ENCODE data around the gene C11orf24.
"Not testable (repeated sequence)": the region's sequence is repeated elsewhere in the genome, so short reads cannot be mapped to it uniquely, and the experiment has no call there.

The C11orf24 gene

GRCh38 chr11:68299517-68299879, 27.7 kb upstream of the C11orf24 start:
- DNase-seq (ENCODE audit: low read depth): not testable (repeated sequence)

GRCh38 chr11:68298659-68299516, 27.1 kb upstream of the C11orf24 start:
- no peak for DNase-seq (ENCODE audit: low read depth)

GRCh38 chr11:68297812-68298658, 26.3 kb upstream of the C11orf24 start:
- peak; percentile 46 for DNase-seq (ENCODE audit: low read depth)

- no peak for DNase-seq (ENCODE audit: low read depth)
Observed at GRCh38 chr11:68297494-68297811, 25.7 kb upstream of the C11orf24 start.

GRCh38 chr11:68297052-68297378, 25.2 kb upstream of the C11orf24 start:
- no peak for DNase-seq (ENCODE audit: low read depth)

GRCh38 chr11:68296344-68297051, 24.7 kb upstream of the C11orf24 start:
- no peak for DNase-seq (ENCODE audit: low read depth)

- DNase-seq (ENCODE audit: low read depth): no peak
Observed at GRCh38 chr11:68295940-68296339, 24.2 kb upstream of the C11orf24 start.

- DNase-seq (ENCODE audit: low read depth): no peak
Observed at GRCh38 chr11:68295271-68295670, 23.5 kb upstream of the C11orf24 start.

- no peak for DNase-seq (ENCODE audit: low read depth)
Observed at GRCh38 chr11:68293708-68294107, 21.9 kb upstream of the C11orf24 start.

- DNase-seq (ENCODE audit: low read depth): no peak
Observed at GRCh38 chr11:68289456-68289855, 17.7 kb upstream of the C11orf24 start.

GRCh38 chr11:68287419-68287818, 15.6 kb upstream of the C11orf24 start:
- DNase-seq (ENCODE audit: low read depth): no peak

GRCh38 chr11:68284588-68284987, 12.8 kb upstream of the C11orf24 start:
- not testable (repeated sequence) for DNase-seq (ENCODE audit: low read depth)

- DNase-seq (ENCODE audit: low read depth): no peak
Observed at GRCh38 chr11:68282861-68283230, 11.1 kb upstream of the C11orf24 start.

GRCh38 chr11:68282141-68282860, 10.5 kb upstream of the C11orf24 start:
- no peak for DNase-seq (ENCODE audit: low read depth)

GRCh38 chr11:68279676-68280075, 7.9 kb upstream of the C11orf24 start:
- no peak for DNase-seq (ENCODE audit: low read depth)

- DNase-seq (ENCODE audit: low read depth): no peak
Observed at GRCh38 chr11:68276861-68277260, 5.1 kb upstream of the C11orf24 start.

GRCh38 chr11:68275721-68276507, 4.1 kb upstream of the C11orf24 start:
- no peak for DNase-seq (ENCODE audit: low read depth)

GRCh38 chr11:68274306-68274705, 2.5 kb upstream of the C11orf24 start:
- DNase-seq (ENCODE audit: low read depth): no peak

- no peak for DNase-seq (ENCODE audit: low read depth)
Observed at GRCh38 chr11:68273026-68273738, 1.4 kb upstream of the C11orf24 start.

GRCh38 chr11:68271023-68271780, 571 bp downstream of the C11orf24 start:
- peak; percentile 55 for DNase-seq (ENCODE audit: low read depth)
